Glomerular visceral epithelial cell (primary cell): ENCODE data around the gene ZNF407.
"Not testable (repeated sequence)": the region's sequence is repeated elsewhere in the genome, so short reads cannot be mapped to it uniquely, and the experiment has no call there.

Source experiments
- DNase-seq: peaks from one replicate; pipeline ENCODE4 v3.0.0-alpha.2; 2016; ENCODE audit errors: extremely low spot score

The ZNF407 gene

GRCh38 chr18:74597662-74598349 lies at the start of gene ZNF407:
ZNF407 (plus strand) TSS chr18:74597870; CDS start chr18:74631020, 33,150 bp downstream.
- peak; percentile 90 for DNase-seq

DNA sequence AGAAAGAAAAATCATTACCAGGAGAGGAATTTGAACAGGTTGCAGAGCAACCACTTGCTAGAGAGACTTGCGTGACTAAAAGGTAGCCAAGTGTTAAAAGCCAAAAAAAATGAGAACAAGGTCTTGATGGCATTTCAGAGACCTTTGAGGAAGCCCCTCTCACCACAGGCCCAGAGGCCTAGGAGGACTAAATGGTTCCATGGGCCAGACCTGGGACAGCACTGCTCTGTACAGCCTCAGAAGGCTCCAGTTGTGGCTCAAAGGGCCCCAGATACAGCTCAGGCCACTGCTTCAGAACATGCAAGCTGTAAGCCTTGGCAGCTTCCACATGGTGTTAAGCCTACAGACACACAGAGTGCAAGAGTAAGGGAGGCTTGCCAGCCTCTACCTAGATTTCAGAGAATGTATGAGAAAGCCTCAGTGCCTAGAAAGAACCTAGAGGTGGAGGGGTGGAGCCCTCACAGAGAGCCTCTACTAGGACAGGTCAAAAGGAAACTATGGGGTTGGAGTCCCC lies 48.0 kb upstream of the ZNF407 start:
- DNase-seq = no peak

DNA sequence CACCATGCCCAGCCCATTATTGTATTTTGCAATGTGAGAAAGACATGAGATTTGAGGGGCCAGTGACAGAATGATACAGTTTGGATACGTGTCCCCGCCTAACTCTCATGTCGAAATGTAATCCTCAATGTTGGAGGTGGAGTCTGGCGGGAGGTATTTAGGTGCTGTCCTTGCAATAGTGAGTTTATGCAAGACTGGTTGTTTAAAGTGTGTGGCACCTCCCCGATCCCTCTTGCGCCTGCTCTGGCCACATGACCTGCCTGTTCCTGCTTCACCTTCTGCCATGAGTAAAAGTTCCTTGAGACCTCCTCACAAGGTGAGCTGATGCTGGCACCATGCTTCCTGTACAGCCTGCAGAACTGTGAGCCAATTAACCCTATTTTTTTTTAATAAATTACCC lies 46.8 kb upstream of the ZNF407 start:
- DNase-seq = no peak

- DNase-seq = no peak
Measured at GRCh38 chr18:74551452-74551851, 46.2 kb upstream of the ZNF407 start.

DNA sequence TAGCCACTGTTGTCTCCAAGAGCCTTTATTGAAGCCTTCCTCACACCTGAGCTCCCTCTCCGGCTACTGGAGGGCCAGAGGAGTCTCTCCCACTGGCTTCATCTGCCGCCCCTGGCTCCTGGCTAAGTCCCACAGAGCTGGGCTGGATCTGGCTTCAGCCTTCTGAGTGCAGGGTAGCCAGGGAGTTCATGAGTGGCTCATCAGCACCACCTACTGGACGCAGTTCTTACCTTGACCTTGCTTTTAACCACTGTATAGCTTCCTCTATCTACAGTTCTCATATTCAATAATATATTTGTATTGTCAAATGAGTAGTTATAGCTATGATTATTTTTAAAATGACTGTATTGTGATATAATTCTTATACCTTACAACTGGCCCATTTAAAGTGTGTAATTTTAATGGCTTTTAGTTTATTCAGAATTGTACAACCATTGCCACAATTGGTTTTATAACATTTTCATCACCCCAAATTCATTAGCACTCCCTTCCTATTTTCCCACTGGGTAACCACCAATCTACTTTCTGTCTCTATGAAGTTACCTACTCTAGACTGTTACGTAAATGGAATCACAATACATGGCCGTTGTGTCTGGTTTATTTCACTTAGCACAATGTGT lies 45.6 kb upstream of the ZNF407 start:
- peak; percentile 82 for DNase-seq

DNA sequence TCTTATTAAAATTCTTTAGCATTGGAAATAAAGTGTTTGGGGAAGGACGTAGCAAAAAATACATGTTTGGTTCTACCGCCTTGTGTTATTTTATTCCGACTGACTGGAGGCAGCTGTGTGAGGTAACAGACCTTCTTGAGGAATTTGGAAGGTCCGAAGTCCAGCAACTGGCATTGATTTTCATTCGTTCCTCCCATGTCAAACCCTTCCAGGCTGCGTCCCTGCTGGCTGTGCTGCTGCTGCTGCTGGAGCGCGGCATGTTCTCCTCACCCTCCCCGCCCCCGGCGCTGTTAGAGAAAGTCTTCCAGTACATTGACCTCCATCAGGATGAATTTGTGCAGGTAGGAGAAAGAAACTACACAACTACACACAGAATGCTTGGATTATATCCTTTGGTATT lies 41.5 kb upstream of the ZNF407 start:
- no peak for DNase-seq

GRCh38 chr18:74558096-74558495 lies 39.6 kb upstream of the ZNF407 start:
- DNase-seq = no peak

- no peak for DNase-seq
Measured at GRCh38 chr18:74562131-74562730, 35.4 kb upstream of the ZNF407 start.

- no peak for DNase-seq
Measured at GRCh38 chr18:74562775-74563174, 34.9 kb upstream of the ZNF407 start.

- no peak for DNase-seq
Measured at GRCh38 chr18:74563999-74564398, 33.7 kb upstream of the ZNF407 start.

GRCh38 chr18:74565164-74565563 lies 32.5 kb upstream of the ZNF407 start:
- not testable (repeated sequence) for DNase-seq

DNA sequence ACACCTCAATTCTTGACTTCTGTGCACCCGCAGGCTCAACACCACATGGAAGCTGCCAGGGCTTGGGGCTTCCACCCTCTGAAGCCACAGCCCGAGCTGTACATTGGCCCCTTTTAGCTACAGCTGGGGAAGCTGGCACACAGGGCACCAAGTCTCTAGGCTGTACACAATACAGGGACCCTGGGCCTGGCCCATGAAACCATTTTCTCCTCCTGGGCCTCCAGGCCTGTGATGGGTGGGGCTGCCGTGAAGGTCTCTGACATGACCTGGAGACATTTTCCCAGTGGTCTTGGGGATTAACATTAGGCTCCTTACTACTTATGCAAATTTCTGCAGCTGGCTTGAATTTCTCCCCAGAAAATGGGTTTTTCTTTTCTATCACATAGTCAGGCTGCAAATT lies 31.7 kb upstream of the ZNF407 start:
- DNase-seq = not testable (repeated sequence)

- no peak for DNase-seq
Measured at GRCh38 chr18:74567822-74568221, 29.8 kb upstream of the ZNF407 start.

GRCh38 chr18:74569401-74569800 lies 28.3 kb upstream of the ZNF407 start:
- DNase-seq = no peak

DNA sequence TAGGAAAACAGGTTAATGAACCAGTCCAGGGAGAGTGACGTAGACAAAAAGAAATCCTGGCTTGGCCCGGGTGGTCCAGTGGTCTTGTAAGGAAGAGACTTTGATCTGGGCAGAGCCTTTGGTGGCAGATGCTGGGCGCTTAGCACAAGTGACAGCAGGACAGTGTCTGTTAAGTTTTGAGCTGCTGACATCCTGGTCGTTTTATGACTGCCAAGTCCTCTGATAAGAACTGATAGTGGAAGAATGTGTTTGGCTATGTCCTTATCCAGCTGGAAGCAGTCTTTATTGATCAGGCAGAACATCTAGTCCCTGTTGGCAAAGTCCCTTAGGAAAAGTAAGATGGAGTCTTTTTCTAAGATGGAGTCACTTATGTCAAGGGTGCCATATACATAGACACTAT lies 27.4 kb upstream of the ZNF407 start:
- DNase-seq = no peak

GRCh38 chr18:74571895-74572680 lies 25.6 kb upstream of the ZNF407 start:
- no peak for DNase-seq

DNA sequence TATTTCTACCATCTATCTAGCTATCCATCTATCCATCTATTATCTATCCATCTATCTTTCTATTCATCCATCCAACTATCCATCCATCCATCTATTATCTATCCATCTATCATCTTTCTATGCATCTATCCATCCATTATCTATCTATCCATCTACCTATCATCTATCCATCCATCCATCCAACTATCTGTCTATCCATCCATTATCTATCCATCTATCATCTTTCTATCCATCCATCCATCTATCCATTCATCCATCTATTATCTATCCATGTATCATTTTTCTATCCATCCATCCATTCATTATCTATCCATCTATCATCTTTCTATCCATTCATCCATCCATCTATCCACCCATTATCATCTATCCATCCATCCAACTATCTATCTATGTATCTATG lies 24.6 kb upstream of the ZNF407 start:
- no peak for DNase-seq

DNA sequence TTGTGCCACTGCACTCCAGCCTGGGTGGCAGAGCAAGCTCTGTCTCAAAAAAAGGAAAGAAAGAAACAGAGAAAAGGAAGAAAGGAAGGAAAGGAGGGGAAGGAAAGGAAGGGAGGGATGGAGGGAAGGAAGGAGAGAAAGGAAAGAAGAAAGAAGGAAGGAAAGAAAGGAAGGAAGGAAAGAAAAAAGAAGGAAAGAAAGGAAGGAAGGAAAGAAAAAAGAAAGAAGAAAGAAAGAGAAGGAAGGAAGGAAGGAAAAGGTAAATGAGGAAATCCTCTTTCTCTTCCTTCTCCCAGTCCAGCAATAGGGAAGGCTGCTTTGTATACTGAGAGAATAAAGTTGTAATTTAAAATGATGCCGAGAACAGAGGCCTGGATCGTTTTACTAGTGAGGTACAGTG lies 22.8 kb upstream of the ZNF407 start:
- DNase-seq = no peak

GRCh38 chr18:74577019-74577418 lies 20.7 kb upstream of the ZNF407 start:
- DNase-seq = peak; percentile 40

GRCh38 chr18:74579496-74580065 lies 18.1 kb upstream of the ZNF407 start:
- peak; percentile 24 for DNase-seq

DNA sequence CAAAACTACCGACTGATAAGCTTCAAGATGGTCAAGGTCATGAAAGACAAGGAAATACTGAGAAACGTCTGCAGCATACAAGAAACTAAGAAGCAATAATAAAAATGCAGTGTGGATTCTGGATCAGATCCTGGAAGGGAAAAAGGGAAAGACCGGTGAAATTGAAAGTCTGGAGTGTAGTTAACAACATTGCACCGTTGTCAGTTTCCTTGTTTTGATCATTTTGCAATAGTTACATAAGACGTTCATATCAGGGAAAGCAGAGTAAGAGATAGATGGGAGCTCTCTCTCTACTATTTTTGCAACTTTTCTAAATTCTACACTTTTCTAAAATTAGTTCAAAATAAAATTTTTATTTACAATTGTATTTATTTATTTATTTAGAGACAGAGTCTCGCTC lies 15.0 kb upstream of the ZNF407 start:
- no peak for DNase-seq

- no peak for DNase-seq
Measured at GRCh38 chr18:74587441-74587840, 10.2 kb upstream of the ZNF407 start.
